Stimulated activated CD8-positive, alpha-beta memory T cell treated with anti-CD3 and anti-CD28 coated beads, Interleukin-15, amount 100 ng/mL, for 24 hours (primary cell): Measurements from ENCODE around the gene GTSE1.
"Not testable (repeated sequence)": the region's sequence is repeated elsewhere in the genome, so short reads cannot be mapped to it uniquely, and the experiment has no call there.

ENCODE experiments used
- DNase-seq: peaks from one replicate; pipeline ENCODE4 v3.0.0-alpha.2; 2020; ENCODE audit warnings: low read depth

The GTSE1 gene

GRCh38 chr22:46292732-46293131, 3.9 kb upstream of the GTSE1 start:
- DNase-seq: no peak

DNA sequence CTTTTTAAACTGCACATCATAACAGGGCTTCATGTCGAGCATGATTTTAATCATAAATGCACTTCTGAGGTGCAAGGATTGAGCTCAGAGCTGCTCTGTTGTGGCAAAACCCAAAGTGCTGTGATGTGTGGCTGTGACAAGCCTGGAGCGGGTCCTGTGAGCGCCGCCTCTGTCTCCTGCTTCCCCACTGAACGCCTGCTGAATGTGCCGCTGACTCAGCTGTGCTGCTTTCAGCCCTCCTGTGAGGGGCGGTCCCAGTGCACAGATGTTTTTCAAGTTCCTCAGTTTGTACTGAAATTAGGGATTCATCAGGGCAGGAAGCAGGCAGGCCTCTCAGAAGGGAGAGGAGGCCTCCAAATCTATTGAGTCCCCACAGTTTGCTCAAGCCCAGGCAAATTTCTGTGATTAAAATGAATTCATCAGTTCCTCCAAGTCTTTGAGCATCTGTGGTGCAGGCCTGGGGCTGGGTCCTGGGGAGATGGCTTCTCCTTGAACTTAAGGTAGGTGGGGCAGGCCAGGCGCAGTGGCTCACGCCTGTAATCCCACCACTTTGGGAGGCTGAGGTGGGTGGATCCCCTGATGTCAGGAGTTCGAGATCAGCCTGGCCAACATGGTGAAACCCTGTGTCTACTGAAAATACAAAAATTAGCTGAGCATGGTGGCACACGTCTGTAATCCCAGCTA, 3.0 kb upstream of the GTSE1 start:
- DNase-seq: no peak

GRCh38 chr22:46294784-46295183, 1.9 kb upstream of the GTSE1 start:
- DNase-seq: no peak

DNA sequence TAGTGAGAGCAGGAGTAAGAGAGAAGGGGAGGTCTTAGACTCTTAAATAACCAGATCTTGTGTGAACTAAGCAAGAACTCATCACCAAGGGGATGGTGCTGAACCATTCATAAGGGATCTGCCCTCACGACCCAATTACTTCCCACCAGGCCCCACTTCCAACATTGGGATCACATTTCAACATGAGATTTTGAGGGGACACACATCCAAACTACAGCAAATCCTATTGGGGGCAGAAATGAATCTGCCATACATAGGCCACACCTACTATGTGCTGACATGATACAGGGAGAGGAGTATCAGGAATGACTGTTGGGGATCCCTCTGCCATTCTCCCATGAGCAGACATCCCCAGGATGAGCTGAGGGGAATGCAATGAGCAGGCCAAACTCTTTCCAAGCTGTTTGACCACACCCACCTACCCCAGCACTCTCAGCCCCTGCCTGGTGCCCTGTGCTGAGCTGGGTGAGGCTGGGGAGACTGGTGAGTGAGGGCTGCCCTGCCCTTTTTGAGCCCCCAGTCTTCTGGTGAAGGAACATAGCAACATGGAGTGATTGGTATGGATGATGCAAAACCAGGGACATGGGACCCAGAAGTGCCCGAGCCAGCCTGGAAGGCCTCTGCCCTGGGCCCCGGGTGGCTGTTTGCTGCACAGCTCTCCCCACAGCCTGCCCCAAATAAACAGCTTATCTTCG, 1.2 kb upstream of the GTSE1 start:
- no peak for DNase-seq

GRCh38 chr22:46297151-46297812, 612 bp downstream of the GTSE1 start:
- DNase-seq: no peak

DNA sequence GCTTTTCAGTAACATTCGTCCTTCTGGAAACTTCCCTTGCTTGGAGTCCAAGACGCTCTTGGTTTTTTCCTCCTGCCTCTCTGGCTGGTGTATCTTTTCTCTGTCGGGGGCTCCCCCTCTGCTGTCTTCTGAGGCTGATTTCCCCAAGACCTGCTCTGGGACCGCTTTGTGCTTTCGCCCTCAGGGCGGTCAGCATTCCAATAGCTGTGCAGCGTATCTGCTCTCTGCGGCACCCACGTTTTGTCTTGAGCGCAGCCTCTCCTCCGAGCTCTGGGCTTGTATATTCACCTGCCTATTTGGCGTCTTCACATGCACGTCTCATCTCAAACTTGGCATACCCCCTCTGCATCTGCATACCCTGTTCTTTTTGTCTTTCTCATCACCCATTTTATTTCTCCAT, 2.4 kb downstream of the GTSE1 start:
- DNase-seq: no peak

DNA sequence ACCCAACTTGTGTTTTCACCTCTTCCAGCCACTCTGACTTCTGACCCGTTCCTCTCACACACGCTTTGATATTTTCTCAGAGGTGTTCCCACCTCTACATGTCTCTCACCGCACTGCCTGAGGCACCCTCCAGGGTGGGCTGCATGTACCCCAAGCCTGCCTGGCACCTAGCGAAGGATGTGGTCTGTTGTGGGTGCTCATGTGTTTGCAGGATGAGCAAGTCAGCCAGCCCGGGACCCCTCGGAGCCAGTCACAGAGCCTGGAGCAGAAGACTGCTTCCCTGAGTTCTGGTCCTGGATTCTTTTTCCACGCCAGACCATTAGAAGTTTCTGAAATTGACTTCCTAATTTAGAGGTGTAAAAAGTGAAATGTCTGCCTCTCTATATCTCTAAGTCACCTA, 3.8 kb downstream of the GTSE1 start:
- no peak for DNase-seq

- DNase-seq: no peak
These were observed 6.8 kb downstream of the GTSE1 start for GRCh38 chr22:46303347-46303965.

DNA sequence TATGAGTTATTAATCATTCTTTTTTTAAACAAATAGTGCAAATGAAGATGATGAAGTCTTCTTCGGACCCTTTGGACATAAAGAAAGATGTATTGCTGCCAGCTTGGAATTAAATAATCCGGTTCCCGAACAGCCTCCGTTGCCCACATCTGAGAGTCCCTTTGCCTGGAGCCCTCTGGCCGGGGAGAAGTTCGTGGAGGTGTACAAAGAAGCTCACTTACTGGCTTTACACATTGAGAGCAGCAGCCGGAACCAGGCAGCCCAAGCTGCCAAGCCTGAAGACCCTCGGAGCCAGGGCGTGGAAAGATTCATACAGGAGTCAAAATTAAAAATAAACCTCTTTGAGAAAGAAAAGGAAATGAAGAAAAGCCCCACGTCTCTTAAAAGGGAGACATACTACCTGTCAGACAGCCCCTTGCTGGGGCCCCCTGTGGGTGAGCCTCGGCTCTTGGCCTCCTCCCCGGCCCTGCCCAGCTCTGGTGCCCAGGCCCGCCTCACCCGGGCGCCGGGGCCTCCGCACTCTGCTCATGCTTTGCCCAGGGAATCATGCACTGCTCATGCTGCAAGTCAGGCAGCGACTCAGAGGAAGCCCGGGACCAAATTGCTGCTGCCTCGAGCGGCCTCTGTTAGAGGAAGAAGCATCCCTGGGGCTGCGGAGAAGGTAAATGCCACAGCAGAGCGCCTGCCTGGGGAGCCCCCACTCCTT, 11.8 kb downstream of the GTSE1 start:
- DNase-seq: no peak

DNA sequence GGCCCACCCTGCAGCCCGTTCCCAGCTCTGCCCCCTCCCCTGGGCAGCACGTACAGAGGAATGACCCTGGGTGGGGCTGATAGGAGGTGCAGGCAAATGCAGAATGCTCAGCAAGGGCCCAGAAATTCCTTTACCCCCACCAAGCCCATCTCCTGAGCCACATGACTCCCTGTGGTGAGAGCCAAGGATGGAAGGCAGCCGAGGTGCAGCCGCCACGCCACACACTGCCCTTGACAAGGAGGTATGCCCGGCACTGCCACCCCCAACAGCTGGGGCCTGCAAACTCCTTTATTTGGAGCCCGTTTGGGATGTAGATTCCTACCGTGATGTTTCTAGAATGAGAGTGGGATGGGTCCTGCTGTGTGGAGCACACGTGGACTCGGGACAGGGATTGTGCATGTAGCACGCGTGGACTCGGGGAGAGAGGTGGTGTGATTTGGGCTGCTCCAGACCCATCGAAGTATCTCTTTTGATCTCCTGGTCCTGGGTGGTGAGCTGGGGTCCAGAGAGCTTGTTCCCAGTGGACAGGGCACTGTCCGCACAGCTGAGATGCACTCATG, 12.9 kb downstream of the GTSE1 start:
- no peak for DNase-seq

DNA sequence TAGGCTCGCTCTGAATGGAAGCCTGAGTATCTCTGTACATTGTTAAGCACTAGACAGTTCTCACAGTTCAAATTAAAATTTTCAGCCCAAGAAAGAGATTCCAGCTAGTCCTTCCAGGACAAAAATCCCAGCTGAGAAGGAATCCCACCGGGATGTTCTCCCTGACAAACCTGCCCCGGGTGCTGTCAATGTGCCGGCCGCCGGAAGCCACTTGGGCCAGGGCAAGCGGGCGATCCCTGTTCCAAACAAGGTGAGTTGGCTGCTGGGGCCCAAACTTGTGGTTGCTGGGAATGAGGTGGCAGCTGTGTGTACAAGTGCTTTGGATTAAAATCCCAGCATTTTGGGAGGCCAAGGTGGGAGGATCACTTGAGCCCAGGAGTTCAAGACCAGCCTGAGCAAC, 15.4 kb downstream of the GTSE1 start:
- DNase-seq: no peak

GRCh38 chr22:46312848-46313247, 16.2 kb downstream of the GTSE1 start:
- DNase-seq: not testable (repeated sequence)

DNA sequence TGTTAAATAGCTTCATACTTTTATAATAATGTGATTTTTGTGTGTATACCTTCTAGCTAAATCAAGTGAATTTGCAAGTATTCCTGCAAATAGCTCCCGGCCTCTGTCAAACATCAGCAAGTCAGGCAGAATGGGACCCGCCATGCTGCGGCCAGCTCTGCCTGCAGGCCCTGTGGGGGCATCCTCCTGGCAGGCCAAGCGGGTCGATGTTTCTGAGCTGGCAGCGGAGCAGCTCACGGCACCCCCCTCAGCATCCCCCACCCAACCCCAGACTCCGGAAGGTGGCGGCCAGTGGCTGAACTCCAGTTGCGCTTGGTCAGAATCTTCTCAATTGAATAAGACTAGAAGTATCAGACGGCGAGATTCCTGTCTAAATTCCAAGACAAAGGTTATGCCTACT, 19.3 kb downstream of the GTSE1 start:
- no peak for DNase-seq

DNA sequence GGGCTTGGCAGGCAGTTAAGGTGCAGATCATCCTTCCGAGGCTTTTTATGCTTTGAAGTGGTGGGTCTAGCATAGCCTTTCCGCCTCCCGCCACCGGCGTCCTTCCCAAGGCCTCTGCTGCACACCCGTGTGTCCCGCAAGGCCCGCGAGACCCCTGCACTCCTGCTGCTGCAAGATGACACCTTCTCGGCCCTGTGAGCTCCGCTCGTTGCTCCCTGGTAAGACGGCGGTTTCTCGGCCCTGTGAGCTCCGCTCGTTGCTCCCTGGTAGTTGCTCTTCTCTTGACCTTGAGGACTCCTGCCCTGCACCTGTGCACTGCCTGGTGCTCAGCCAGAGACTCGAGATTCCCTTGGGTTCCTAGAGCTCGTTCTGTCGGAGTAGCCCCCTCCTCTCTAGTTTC, 21.0 kb downstream of the GTSE1 start:
- DNase-seq: no peak

- no peak for DNase-seq
These were observed 21.9 kb downstream of the GTSE1 start for GRCh38 chr22:46318576-46318975.

DNA sequence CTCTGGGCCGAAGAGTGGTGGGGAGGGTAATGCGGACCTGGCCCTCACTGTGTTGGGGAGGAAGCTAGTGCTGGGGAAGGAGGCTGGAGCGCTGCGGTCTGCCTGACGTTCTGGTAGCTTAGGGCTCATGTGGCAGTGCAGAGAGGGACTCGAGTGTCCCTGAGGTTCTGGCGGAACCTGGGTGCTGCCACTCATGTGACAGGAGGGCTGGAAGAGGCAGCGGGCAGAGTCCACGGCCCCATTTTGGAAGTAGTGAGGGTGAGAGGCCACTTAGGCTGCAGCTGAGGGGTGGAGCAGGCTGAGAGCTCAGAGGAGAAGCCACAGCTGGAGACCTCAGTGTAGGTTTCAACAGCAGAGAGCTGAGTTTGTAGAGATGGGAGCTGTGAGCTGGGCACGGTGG, 22.6 kb downstream of the GTSE1 start:
- no peak for DNase-seq

- DNase-seq: no peak
These were observed 23.6 kb downstream of the GTSE1 start for GRCh38 chr22:46320166-46320710.

GRCh38 chr22:46320716-46321386, 24.2 kb downstream of the GTSE1 start:
- no peak for DNase-seq

GRCh38 chr22:46322711-46323110, 26.0 kb downstream of the GTSE1 start:
- no peak for DNase-seq

DNA sequence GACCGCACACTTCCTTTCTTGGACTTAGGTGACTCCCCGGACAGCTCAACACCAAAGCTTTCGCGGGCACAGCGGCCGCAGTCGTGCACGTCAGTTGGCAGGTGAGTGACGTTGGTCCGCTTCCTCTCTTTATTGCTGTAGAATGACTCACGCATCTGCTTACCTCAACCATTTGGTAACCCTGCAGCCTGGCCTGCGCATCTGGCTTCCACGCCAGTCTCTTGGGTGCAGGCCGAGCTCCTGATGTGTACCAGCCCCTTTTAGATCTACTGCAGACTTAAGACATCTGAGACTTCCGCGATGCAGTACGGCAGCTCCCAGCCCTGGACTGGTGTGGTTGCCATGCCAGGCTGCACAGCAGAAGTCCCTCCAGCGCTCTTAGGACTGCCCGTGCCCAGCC, 26.5 kb downstream of the GTSE1 start:
- no peak for DNase-seq

GRCh38 chr22:46326066-46326680, 29.5 kb downstream of the GTSE1 start:
- no peak for DNase-seq
